HG02678 (cell line): Measurements from ENCODE around the gene MROH8.
"Not testable (repeated sequence)": the region's sequence is repeated elsewhere in the genome, so short reads cannot be mapped to it uniquely, and the experiment has no call there.

Source experiments
- ATAC-seq: cut with Tn5 transposase; IDR thresholded peaks from one replicate; pipeline ENCODE4 v1.9.1; 2021; ENCODE audit warnings: mild to moderate bottlenecking, moderate library complexity; ENCODE audit not compliant: unreplicated experiment

MROH8 gene

DNA sequence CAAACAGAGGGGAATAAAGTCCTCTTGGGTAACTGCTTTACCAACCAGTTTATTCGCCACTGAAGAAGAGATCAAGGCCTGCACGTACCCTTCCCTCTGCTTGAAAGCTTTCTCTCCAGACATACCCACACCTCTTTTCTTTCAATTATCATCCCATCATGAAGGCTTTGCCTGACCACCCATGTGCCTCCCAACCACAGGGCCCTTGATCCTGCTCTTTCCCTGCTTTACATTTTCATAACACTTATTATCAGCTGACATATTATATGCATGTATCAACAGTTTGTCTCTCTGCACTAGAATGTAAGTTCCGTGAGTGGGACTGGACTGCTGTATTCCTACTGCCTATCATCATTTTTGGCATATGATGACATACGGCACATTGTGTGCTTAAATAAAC is 21.1 kb downstream of the MROH8 start:
- ATAC-seq, result no peak

- no peak for ATAC-seq
Measured at GRCh38 chr20:37155987-37156386, 23.4 kb downstream of the MROH8 start.

DNA sequence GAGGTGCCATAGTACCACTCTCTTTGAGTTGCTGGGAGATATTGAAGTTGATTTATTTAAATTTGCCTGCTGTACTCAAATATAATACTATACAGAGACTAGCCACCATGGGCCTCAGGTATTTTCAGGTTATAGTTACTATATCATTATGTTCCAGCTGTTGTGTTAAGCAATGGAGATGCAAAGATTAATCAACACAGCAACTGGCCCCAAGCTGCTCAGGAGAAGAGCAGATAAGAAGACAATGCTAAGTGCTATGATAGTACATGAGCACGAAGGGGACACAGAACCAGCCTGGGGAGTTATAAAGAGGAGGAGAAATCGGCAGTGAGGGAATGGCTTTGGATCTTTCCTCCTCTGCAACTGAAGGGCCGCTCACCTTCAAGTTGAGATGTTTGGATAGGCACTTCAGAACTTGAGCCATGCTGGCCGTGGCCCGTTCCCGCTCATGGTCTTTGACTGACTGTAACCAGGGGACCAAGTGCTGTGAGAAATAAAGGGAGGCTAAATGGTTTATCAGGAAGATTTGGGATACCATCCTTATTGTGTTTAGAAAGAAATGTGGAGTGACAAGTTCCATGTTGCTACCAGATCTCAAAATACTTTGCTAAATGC is 24.6 kb downstream of the MROH8 start:
- ATAC-seq, result no peak

GRCh38 chr20:37152284-37152683 is 27.1 kb downstream of the MROH8 start:
- ATAC-seq, result no peak

- no peak for ATAC-seq
Measured at GRCh38 chr20:37151529-37151928, 27.8 kb downstream of the MROH8 start.

DNA sequence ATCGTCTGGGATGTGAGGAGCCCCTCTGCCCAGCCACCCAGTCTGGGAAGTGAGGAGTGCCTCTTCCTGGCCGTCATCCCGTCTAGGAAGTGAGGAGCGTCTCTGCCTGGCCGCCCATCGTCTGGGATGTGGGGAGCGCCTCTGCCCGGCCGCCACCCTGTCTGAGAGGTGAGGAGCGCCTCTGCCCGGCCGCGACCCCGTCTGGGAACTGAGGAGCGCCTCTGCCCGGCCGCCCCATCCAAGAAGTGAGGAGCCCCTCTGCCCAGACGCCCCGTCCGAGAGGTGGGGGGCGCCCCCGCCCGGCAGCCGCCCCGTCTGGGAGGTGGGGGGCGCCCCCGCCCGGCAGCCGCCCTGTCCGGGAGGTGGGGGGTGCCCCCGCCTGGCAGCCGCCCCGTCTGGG is 28.5 kb downstream of the MROH8 start:
- ATAC-seq, result not testable (repeated sequence)

DNA sequence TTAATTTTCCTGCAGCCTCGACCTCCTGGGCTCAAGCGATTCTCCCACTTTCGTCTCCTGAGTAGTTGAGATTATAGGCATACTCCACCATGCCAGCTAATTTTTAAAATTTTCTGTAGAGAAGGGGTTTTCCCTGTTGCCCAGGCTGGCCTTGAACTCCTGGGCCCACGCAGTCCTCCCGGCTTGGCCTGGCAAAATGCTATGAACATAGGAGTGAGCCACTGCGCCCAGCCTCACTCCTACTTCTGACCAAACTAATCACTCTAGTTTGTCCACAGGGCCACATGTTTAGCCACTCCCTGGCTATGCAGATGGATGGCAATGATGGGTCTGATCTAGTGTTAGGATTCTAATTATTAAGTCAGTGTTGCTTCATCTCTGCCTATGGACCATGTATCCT is 32.1 kb downstream of the MROH8 start:
- ATAC-seq, result no peak

DNA sequence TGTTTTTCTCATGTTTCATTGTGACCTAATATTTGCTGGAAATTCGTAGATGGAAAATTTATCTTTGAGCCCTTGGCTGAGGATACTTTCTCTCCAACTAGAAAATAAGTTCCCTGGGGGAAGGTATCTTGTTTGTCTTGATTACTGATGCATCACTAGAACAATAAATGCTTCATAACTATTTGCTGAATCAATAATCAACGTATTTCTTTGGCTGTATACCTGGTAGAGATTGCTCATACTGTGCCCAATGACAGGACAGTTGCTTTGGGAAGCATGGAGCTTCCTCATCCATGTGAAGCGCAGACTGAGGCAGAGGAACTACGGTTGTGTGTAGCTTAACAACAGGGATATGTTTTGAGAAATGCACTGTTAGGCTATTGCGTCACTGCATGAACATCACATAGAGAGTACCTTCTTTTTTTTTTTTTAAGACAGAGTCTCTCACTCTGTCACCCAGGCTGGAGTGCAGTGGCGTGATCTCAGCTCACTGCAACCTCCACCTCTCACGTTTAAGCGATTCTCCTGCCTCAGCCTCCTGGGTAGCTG is 34.4 kb downstream of the MROH8 start:
- no peak for ATAC-seq

DNA sequence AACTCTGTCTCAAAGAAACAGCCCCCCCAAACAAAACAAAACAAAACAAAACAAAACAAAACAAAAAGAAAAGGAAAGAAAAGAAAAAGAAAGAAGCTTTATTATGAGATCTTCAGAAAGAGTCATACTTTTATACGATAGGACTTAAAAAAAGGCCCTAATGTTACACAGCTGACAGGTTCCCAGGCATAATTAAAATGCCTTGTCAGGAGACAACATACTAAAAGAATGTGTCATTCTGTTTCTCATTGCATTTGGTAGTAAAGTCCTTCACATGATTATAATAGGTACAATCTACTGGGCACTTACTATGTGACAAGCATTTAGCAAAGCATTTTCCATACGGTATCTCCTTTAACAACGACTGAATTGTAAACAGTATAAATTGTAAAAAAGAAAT is 36.6 kb downstream of the MROH8 start:
- no peak for ATAC-seq

- ATAC-seq, result no peak
Measured at GRCh38 chr20:37137547-37137946, 41.8 kb downstream of the MROH8 start.

GRCh38 chr20:37133952-37134351 is 45.4 kb downstream of the MROH8 start:
- no peak for ATAC-seq

- no peak for ATAC-seq
Measured at GRCh38 chr20:37131486-37131885, 47.9 kb downstream of the MROH8 start.

- no peak for ATAC-seq
Measured at GRCh38 chr20:37128803-37129202, 50.5 kb downstream of the MROH8 start.

GRCh38 chr20:37126290-37126689 is 53.1 kb downstream of the MROH8 start:
- ATAC-seq, result not testable (repeated sequence)

GRCh38 chr20:37123441-37123840 is 55.9 kb downstream of the MROH8 start:
- no peak for ATAC-seq

GRCh38 chr20:37120497-37120896 is 58.9 kb downstream of the MROH8 start:
- no peak for ATAC-seq

DNA sequence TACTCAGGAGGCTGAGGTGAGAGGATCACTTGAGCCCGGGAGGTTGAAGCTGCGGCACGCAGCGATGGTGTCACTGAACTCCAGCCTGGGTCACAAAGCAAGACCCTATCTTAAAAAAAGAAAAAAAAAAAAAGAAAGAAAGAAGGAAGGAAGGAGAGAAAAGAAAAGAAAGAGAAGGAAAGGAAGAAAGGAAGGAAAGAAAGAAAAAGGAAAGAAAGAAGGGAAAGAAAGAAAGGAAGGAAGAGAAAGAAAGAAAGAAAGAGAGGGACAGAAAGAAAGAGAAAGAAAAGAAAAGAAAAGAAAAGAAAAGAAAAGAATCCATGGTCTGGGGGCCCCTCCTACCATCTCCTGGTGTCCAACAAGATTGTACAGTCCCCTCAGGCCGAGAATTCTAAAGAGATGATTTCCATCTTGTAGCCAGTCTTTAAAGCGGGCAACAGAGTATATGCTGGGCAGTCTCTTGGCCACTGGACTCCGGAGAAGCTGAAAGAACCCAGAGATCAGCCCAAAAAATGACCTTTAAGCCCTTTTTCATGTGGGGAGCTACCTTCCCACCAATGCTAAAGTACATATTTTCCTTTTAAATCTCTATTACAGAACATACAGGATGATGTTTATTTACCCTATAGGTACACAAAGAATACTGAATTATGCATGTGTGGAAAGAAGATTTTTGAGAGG is 59.9 kb downstream of the MROH8 start:
- ATAC-seq, result no peak

DNA sequence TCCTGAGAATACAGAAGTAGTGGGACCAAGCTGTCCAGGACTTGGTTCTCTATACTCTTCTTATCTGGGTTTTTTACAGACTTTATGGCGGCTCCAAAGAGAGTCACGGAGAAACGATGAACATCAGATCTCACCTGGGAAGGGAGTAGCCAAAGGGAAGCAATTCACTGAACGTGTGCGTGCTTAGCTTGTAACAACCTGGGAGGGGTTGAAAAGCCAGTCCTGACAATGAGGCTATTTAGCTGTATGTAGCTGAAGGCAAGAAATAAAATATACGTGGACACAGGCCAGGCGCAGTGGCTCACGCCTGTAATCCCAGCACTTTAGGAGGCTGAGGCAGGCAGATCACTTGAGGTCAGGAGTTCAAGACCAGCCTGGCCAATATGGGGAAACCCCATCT is 65.3 kb downstream of the MROH8 start:
- ATAC-seq, result no peak

DNA sequence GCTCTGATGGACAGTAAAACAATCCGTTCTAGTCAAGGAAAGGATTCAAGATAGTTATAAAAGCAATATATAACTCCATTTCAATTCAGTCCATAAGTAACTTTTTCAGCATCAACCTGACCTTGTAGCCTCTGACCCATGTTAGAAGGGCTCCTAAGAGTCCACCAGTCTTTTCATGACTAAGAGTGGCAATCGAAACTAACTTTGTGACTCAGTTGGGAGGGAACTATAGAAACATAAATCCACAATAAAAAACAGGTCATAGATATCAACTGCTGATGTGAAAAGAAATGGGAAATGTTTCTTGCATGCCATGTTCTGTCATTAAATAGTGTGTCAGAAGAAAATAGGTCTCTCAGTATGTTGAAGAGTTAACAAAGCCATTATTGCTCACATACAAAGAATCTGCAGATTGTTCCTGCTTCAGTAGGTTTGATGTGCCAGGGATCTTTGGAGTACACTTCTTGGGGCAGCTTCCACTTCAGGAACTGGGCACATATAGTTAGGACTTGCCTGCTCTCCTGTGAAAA is 67.4 kb downstream of the MROH8 start:
- ATAC-seq, result no peak

DNA sequence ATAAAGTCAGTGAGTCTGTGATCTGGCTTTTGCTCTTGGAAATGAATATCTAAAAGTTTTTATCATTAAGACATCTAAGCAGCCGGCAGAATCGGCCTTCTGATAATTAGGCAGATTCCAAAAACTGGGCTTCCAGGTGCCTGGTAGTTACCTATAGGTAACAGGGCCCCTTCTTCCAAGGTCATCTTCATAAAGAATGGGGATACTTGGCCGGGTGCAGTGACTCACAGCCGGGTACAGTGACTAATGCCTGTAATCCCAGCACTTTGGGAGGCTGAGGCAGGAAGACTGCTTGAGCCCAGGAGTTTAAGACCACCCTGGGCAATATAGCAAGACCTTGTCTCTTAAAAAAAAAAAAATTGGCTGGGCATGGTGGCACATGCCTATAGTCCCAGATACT is 70.7 kb downstream of the MROH8 start:
- no peak for ATAC-seq

GRCh38 chr20:37102571-37102970 is 76.8 kb downstream of the MROH8 start:
- ATAC-seq, result no peak

GRCh38 chr20:37096415-37097041 is 82.8 kb downstream of the MROH8 start:
- no peak for ATAC-seq
